SIG-M5 (cell line): ENCODE results near the gene TPST1.
"Not testable (repeated sequence)": the region's sequence is repeated elsewhere in the genome, so short reads cannot be mapped to it uniquely, and the experiment has no call there.

Experiments used
- DNase-seq: peaks from one replicate; lab custom pipeline; 2025; lab: John Stamatoyannopoulos, UW

The TPST1 gene

GRCh38 chr7:66331883-66332282, 126.7 kb downstream of the TPST1 start:
- DNase-seq: no peak

- DNase-seq: no peak
Observed at GRCh38 chr7:66333443-66333842, 128.3 kb downstream of the TPST1 start.

GRCh38 chr7:66335318-66335717, 130.2 kb downstream of the TPST1 start:
- no peak for DNase-seq

- DNase-seq: no peak
Observed at GRCh38 chr7:66336760-66337159, 131.6 kb downstream of the TPST1 start.

GRCh38 chr7:66339141-66339540, 134.0 kb downstream of the TPST1 start:
- DNase-seq: no peak

GRCh38 chr7:66344166-66344565, 139.0 kb downstream of the TPST1 start:
- DNase-seq: no peak

- no peak for DNase-seq
Observed at GRCh38 chr7:66348531-66348930, 143.4 kb downstream of the TPST1 start.

GRCh38 chr7:66348959-66349358, 143.8 kb downstream of the TPST1 start:
- peak; percentile 70 for DNase-seq

GRCh38 chr7:66352071-66352470, 146.9 kb downstream of the TPST1 start:
- DNase-seq: no peak

- DNase-seq: no peak
Observed at GRCh38 chr7:66353547-66353946, 148.4 kb downstream of the TPST1 start.

GRCh38 chr7:66355756-66356155, 150.6 kb downstream of the TPST1 start:
- DNase-seq: no peak

GRCh38 chr7:66356277-66356721, 151.2 kb downstream of the TPST1 start:
- no peak for DNase-seq

- no peak for DNase-seq
Observed at GRCh38 chr7:66357087-66357486, 152.0 kb downstream of the TPST1 start.

GRCh38 chr7:66359656-66360211, 154.6 kb downstream of the TPST1 start:
- DNase-seq: no peak

- DNase-seq: no peak
Observed at GRCh38 chr7:66362136-66362535, 157.0 kb downstream of the TPST1 start.

GRCh38 chr7:66363635-66364034, 158.5 kb downstream of the TPST1 start:
- no peak for DNase-seq

GRCh38 chr7:66365031-66365430, 159.9 kb downstream of the TPST1 start:
- DNase-seq: not testable (repeated sequence)

- no peak for DNase-seq
Observed at GRCh38 chr7:66371096-66371824, 166.1 kb downstream of the TPST1 start.

- not testable (repeated sequence) for DNase-seq
Observed at GRCh38 chr7:66374141-66374840, 169.2 kb downstream of the TPST1 start.

- DNase-seq: no peak
Observed at GRCh38 chr7:66376264-66376945, 171.3 kb downstream of the TPST1 start.

GRCh38 chr7:66377045-66377444, 171.9 kb downstream of the TPST1 start:
- DNase-seq: no peak

GRCh38 chr7:66377714-66378113, 172.6 kb downstream of the TPST1 start:
- DNase-seq: no peak
